Esophagus muscularis mucosa (tissue), 4 donors: Measurements from ENCODE around the gene P2RY4. TPM values are rescaled to one million over a fixed set of nuclear protein-coding genes. Genes with fewer than 3 reads are reported as not detected.
"Not testable (repeated sequence)": the region's sequence is repeated elsewhere in the genome, so short reads cannot be mapped to it uniquely, and the experiment has no call there.

ENCODE experiments used
- DNase-seq: peaks from one replicate; pipeline ENCODE4 v3.0.0-alpha.2; 2017; ENCODE audit errors: extremely low spot score
- H3K27ac ChIP-seq, 4 donors: fragments of 200-600 bp; sonication (generic); replicated peaks in 1 of 4; 1 replicate in 3 of 4; 2 replicates in 1 of 4; pipeline ENCODE4 v1.5.1; 2016 to 2019; ENCODE audit warnings: mild to moderate bottlenecking in 1 of 4
- H3K27me3 ChIP-seq, 4 donors: fragments of 200-600 bp; sonication (generic); one replicate each; pipeline versions ENCODE4 v1.5.1 to v1.6.0; 2016 to 2019
- H3K36me3 ChIP-seq, 4 donors: fragments of 200-600 bp; sonication (generic); one replicate each; pipeline ENCODE4 v1.5.1; 2016 to 2019
- H3K4me1 ChIP-seq, 4 donors: fragments of 200-600 bp; sonication (generic); one replicate each; pipeline ENCODE4 v1.5.1; 2016 to 2019
- H3K4me3 ChIP-seq, 4 donors: fragments of 200-600 bp; sonication (generic); 1 replicate in 2 of 4; 2 replicates in 2 of 4; pipeline ENCODE4 v1.5.1; 2016 to 2019; ENCODE audit warnings: mild to moderate bottlenecking in 4 of 4, moderate library complexity in 1 of 4
- H3K9me3 ChIP-seq, 4 donors: fragments of 200-600 bp; sonication (generic); 1 replicate in 3 of 4; 2 replicates in 1 of 4; pipeline ENCODE4 v1.5.1; 2016 to 2019
- EP300 ChIP-seq: sonication (generic); formaldehyde crosslinking; IDR thresholded peaks from one replicate; pipeline ENCODE4 v1.6.1; 2017; ENCODE audit warnings: antibody characterized with exemption
- POLR2A ChIP-seq: fragments of 450-650 bp; IDR thresholded peaks from one replicate; pipeline ENCODE4 v1.6.1; 2017; ENCODE audit warnings: antibody characterized with exemption, moderate library complexity, mild to moderate bottlenecking, low read depth
- POLR2AphosphoS5 ChIP-seq, 2 donors: sonication (generic); formaldehyde crosslinking; IDR thresholded peaks; one replicate each; pipeline ENCODE4 v1.6.1; 2017; ENCODE audit warnings: antibody characterized with exemption in 2 of 2
- whole genome bisulfite sequencing: methylation state at CpG from one replicate; pipeline ENCODE4 v1.1.5; 2018; 5-methylcytosine and 5-hydroxymethylcytosine counted together
- intact Hi-C: fragments of 100-400 bp; cut with DNase I; formaldehyde crosslinking; loops from one replicate; pipeline ENCODE4 v1.15.1; 2023
- total RNA-seq, 4 donors: library from RNA; depleted of rRNA; stranded (reverse); fragments of >200 nt; gene quantifications; one replicate each; pipeline versions ENCODE4 v1.1.0 to v1.2.1, GENCODE V29; 2016
- TF ChIP-seq, protein P1 (sequence below), 3 experiments: fragments of 200-600 bp in 2 of 3; fragments of 450-650 bp in 1 of 3; sonication (generic) in 2 of 3; IDR thresholded peaks; one replicate each; pipeline ENCODE4 v1.5.1; 2017 to 2019; ENCODE audit warnings: antibody characterized with exemption in 3 of 3, mild to moderate bottlenecking in 2 of 3, moderate library complexity in 1 of 3

Gene P2RY4
- total RNA-seq, 4 donors from 2014 or later: 0.23 to 1.2 TPM; not detected in 2

DNA sequence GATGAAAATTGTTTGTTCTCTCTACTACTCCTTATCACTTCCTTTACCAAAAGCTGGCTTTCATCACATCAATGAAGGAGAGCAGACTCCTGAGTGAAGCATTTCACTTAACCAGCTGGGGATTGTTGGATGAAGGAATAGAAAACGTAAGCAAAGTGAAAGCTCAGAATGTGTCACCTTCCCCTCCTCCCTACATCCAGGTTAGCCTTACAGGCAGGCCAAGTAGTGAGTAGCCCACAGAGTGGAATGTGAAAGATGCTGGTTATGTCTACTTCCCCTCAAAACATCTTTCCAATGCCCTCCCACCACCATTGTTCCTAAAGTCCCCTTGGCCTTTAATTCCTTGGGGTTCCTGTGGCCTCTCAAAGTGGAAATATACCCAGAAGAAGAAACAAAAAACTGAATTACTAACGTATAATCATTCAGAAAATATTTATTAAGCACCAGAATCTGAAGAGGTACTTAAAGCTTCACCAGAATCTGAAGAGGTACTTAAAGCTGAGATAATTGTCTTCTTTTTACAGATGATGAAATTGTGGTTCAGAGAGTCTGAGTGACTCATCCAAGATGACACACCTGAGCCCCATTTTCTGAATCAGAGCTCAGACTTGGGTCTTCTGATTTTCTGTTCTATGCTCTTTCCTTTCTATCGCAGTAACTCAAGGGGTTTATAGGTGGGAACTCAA, 6.5 kb downstream of the P2RY4 start:
- Histone ChIP-seq H3K27ac (no peak overlapping the region), H3K9me3 (no peaks in the 10 kb centered on the region), H3K4me3 (no peak overlapping the region), H3K4me1 (no peaks in the 10 kb centered on the region), H3K27me3 (no peaks in the 10 kb centered on the region), H3K36me3 (no peaks in the 10 kb centered on the region)
- 83% methylated on average over 3 of the region's 3 CpGs for WGBS
- intact Hi-C loops: no loop called here
- TF ChIP-seq POLR2A: no peak
- DNase-seq: no peak

- intact Hi-C loops: no loop called here
- no peak for DNase-seq
- H3K4me3 ChIP-seq: no peak overlapping the region
- H3K36me3 ChIP-seq: no peaks in the 10 kb centered on the region
- no peaks in the 10 kb centered on the region for H3K4me1 ChIP-seq
- 52% methylated on average over 2 of the region's 2 CpGs for WGBS
- H3K9me3 ChIP-seq: no peaks in the 10 kb centered on the region
- no peak overlapping the region for H3K27ac ChIP-seq
- H3K27me3 ChIP-seq: no peaks in the 10 kb centered on the region
- TF ChIP-seq POLR2A (no peak), EP300 (no peak), POLR2AphosphoS5 (IDR thresholded peaks at IDR 0.05) (no peak)
- TF ChIP-seq, protein P1, sequence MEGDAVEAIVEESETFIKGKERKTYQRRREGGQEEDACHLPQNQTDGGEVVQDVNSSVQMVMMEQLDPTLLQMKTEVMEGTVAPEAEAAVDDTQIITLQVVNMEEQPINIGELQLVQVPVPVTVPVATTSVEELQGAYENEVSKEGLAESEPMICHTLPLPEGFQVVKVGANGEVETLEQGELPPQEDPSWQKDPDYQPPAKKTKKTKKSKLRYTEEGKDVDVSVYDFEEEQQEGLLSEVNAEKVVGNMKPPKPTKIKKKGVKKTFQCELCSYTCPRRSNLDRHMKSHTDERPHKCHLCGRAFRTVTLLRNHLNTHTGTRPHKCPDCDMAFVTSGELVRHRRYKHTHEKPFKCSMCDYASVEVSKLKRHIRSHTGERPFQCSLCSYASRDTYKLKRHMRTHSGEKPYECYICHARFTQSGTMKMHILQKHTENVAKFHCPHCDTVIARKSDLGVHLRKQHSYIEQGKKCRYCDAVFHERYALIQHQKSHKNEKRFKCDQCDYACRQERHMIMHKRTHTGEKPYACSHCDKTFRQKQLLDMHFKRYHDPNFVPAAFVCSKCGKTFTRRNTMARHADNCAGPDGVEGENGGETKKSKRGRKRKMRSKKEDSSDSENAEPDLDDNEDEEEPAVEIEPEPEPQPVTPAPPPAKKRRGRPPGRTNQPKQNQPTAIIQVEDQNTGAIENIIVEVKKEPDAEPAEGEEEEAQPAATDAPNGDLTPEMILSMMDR (IDR thresholded peaks at IDR 0.05): no peak
These were observed 7.5 kb downstream of the P2RY4 start for GRCh38 chrX:70252491-70252890.

DNA sequence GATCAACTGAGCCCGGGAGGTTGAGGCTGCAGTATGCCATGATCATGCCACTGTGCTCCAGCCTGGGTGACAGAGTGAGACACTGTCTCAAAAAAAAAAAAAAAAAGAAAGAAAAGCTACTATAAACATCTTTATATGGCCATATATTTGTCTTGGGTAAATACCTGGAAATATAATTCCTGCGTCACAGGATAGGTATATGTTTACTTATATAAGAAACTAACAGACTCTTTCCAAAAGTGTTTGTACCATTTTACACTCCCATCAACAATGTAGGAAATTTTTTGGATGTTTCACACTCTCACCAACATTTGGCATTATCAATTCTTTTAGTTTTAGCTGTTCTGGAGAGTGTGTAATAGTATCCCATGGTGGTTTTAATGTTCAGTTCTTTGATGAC, 12.8 kb downstream of the P2RY4 start:
- intact Hi-C loops: no loop called here
- Histone ChIP-seq H3K4me3 (no peak overlapping the region), H3K27me3 (no peaks in the 10 kb centered on the region), H3K9me3 (no peaks in the 10 kb centered on the region), H3K4me1 (no peaks in the 10 kb centered on the region), H3K27ac (no peak overlapping the region), H3K36me3 (no peaks in the 10 kb centered on the region)
- no peak for DNase-seq
- TF ChIP-seq, protein P1 (IDR thresholded peaks at IDR 0.05): no peak
- 90% methylated on average over 2 of the region's 2 CpGs for WGBS

DNA sequence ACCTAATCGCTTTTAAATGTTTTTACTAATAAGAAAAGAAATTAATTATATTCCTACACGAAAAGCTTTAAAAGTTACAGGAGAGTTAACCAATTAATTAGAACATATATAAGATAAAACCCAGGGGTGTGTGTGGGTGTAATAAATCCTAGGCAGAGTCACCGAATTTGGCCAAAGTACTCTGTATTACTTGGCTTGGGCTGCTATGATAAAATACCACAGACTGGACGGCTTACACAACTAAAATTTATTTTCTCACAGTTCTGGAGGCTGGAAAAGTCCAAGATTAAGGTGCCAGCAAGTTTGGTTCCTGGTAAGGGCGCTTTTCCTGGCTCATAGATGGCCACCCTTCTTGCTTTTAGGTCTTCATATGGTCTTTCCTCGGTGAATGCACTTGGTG, 15.1 kb downstream of the P2RY4 start:
- Histone ChIP-seq H3K9me3 (no peaks in the 10 kb centered on the region), H3K27me3 (no peaks in the 10 kb centered on the region), H3K27ac (no peak overlapping the region), H3K4me3 (no peak overlapping the region), H3K36me3 (no peaks in the 10 kb centered on the region), H3K4me1 (no peaks in the 10 kb centered on the region)
- TF ChIP-seq EP300 (no peak), POLR2AphosphoS5 (IDR thresholded peaks at IDR 0.05) (no peak), POLR2A (no peak)
- TF ChIP-seq, protein P1 (IDR thresholded peaks at IDR 0.05): no peak
- intact Hi-C loops: no loop called here
- 64% methylated on average over 6 of the region's 6 CpGs for WGBS
- no peak for DNase-seq

DNA sequence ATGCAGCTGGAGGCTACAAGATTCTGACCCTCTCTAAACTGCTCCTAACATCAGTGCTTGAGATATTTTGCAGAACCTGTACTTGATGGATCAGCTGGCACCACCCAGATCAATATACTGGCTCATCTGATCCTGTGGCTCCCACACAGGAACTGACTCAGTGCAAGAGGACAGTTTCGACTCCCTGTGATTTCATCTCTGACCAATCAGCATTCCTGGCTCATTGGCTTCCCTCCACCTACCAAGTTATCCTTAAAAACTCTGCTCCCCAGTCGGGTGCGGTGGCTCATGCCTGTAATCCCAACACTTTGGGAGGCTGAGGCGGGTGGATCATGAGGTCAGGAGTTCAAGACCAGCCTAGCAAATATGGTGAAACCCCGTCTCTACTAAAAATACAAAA, 16.4 kb downstream of the P2RY4 start:
- H3K4me3 ChIP-seq, DNase-seq, intact Hi-C loops, H3K4me1 ChIP-seq, H3K9me3 ChIP-seq, H3K36me3 ChIP-seq, H3K27ac ChIP-seq, H3K27me3 ChIP-seq: not testable (repeated sequence)
- WGBS: 70% methylated on average over 5 of the region's 5 CpGs

GRCh38 chrX:70241501-70241900, 18.5 kb downstream of the P2RY4 start:
- Histone ChIP-seq H3K36me3 (no peaks in the 10 kb centered on the region), H3K4me1 (no peaks in the 10 kb centered on the region), H3K27me3 (no peaks in the 10 kb centered on the region), H3K4me3 (no peak overlapping the region), H3K9me3 (no peaks in the 10 kb centered on the region), H3K27ac (no peak overlapping the region)
- TF ChIP-seq EP300 (no peak), POLR2A (no peak), POLR2AphosphoS5 (IDR thresholded peaks at IDR 0.05) (no peak)
- TF ChIP-seq, protein P1 (IDR thresholded peaks at IDR 0.05): no peak
- 79% methylated on average over 2 of the region's 2 CpGs for WGBS
- no peak for DNase-seq
- intact Hi-C loops: no loop called here
